HFFc6 (cell line): ENCODE measurements around the gene KRT80. TPM values are rescaled to one million over a fixed set of nuclear protein-coding genes. Genes with fewer than 3 reads are reported as not detected.

Experiments
- DNase-seq: peaks from one replicate; pipeline ENCODE4 v3.0.0-alpha.2; 2018
- H3K27ac Mint-ChIP-seq: 2 replicates; pipeline ENCODE4 v1.8.0; 2020; ENCODE audit warnings: mild to moderate bottlenecking, mixed read lengths
- H3K27me3 Mint-ChIP-seq: 2 replicates; pipeline ENCODE4 v1.8.0; 2021; ENCODE audit warnings: mild to moderate bottlenecking, moderate library complexity, mixed read lengths; ENCODE audit not compliant: insufficient read depth
- H3K36me3 Mint-ChIP-seq: 2 replicates; pipeline ENCODE4 v1.8.0; 2021; ENCODE audit warnings: low read depth, mixed read lengths
- H3K4me1 Mint-ChIP-seq: 2 replicates; pipeline ENCODE4 v1.8.0; 2020; ENCODE audit warnings: low read depth, mixed read lengths
- H3K4me3 Mint-ChIP-seq: 2 replicates; pipeline ENCODE4 v1.8.0; 2020; ENCODE audit warnings: mild to moderate bottlenecking, moderate library complexity, mixed read lengths
- H3K9me3 Mint-ChIP-seq: 2 replicates; pipeline ENCODE4 v1.8.0; 2020; ENCODE audit warnings: mild to moderate bottlenecking, mixed read lengths
- CTCF ChIP-seq: fragments of 200-600 bp; sonication (generic); IDR thresholded peaks from 2 replicates; pipeline ENCODE4 v1.5.0; 2021; ENCODE audit warnings: antibody characterized with exemption, mild to moderate bottlenecking
- total RNA-seq, 6 experiments: library from RNA; stranded (reverse); fragmentation: NEBNext Ultra II Directional; extraction: Animal tissue kit (Norgen Biotek cat#: 25700); gene quantifications; 2 replicates in 1 of 6; 3 replicates in 5 of 6; pipeline ENCODE4 v1.2.3, GENCODE V29; 2021

The KRT80 gene
- total RNA-seq, 6 experiments from 2014 or later: 2.3 to 3.7 (median 2.8) TPM

DNA sequence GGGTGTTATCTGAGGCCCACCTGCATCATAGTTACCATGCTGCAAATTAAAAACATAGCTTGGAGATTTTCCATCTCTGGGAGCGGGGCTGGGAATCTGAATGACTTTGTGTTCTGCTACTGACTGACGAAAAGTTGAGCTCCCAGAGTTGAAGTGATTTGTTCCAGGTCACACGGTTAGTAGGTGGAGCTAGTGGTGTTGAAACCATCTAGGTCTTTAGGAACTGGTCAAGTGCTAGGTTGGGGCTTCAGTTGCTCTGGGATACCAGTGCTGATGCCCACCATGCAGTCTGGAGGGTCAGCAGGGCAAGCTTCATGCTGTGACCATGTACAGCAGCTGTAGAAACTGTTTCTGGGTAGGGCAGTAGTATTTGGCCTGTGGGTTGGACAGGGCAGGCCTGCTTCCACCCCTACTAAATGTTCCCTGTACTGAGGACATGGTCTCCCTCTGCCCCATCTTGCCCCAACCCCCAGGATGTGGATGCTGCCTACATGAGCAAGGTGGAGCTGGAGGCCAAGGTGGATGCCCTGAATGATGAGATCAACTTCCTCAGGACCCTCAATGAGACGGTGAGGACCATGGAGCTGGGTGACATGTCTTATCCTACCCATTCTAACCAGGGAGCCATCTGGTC is 46.5 kb upstream of the KRT80 start:
- H3K4me1 Mint-ChIP-seq: peaks cover 43% of the 10 kb centered on the region
- TF ChIP-seq CTCF: no peak
- H3K27me3 Mint-ChIP-seq: peaks cover 2% of the 10 kb centered on the region; the same call in 1 of the 2 replicates
- H3K9me3 Mint-ChIP-seq: no peaks in the 10 kb centered on the region
- no peak overlapping the region for H3K27ac Mint-ChIP-seq
- DNase-seq: no peak
- no peak overlapping the region for H3K4me3 Mint-ChIP-seq
- no peaks in the 10 kb centered on the region for H3K36me3 Mint-ChIP-seq

DNA sequence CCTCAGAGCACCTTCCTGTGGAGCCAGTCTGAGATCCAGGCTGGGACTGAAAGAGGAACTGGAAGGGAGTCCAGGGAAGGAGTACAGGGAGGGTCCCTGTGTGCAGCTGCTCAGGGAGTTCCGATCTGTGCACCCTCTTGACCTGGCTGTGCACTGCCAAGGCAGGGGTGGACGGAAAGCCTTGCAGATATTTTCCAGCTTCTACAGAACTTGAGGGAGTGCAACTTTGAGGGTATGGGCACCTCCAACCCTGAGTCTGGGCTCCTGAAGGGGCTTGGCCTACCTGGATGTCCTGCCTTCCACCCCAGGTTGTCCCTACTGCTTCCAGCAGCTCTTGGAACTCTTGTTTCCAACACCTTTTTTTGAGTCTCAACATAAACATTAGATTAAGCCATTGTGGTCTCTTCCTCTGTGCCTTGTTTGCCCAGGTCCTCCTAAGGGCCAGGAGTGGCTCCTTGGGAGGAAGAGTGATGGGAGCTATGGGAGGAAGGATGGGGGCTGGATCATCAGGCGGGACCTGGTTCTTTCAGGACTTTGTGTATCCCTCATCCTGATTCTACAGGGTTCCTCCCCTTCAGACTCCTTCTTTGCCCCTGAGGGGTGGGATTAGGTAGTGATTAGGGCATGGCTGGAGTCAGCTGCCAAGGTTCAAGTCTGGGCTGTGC is 44.7 kb upstream of the KRT80 start:
- Mint-ChIP-seq H3K4me3 (no peak overlapping the region), H3K27ac (no peak overlapping the region), H3K27me3 (peaks cover 2% of the 10 kb centered on the region; the same call in 1 of the 2 replicates), H3K4me1 (peaks cover 45% of the 10 kb centered on the region), H3K36me3 (no peaks in the 10 kb centered on the region), H3K9me3 (no peaks in the 10 kb centered on the region)
- no peak for DNase-seq
- TF ChIP-seq CTCF: no peak

- H3K36me3 Mint-ChIP-seq: no peaks in the 10 kb centered on the region
- H3K4me1 Mint-ChIP-seq: peaks cover 51% of the 10 kb centered on the region
- no peak overlapping the region for H3K4me3 Mint-ChIP-seq
- peaks cover 2% of the 10 kb centered on the region; the same call in 1 of the 2 replicates for H3K27me3 Mint-ChIP-seq
- no peak for TF ChIP-seq CTCF
- no peak for DNase-seq
- H3K27ac Mint-ChIP-seq: peak overlapping the region; percentile 11; the same call in 1 of the 2 replicates
- no peaks in the 10 kb centered on the region for H3K9me3 Mint-ChIP-seq
Measured at GRCh38 chr12:52235822-52236361, 44.1 kb upstream of the KRT80 start.

GRCh38 chr12:52235001-52235764 is 43.4 kb upstream of the KRT80 start:
- Mint-ChIP-seq H3K4me3 (no peak overlapping the region), H3K4me1 (peaks cover 58% of the 10 kb centered on the region), H3K36me3 (no peaks in the 10 kb centered on the region), H3K27me3 (peaks cover 3% of the 10 kb centered on the region), H3K27ac (peak overlapping the region; percentile 11), H3K9me3 (no peaks in the 10 kb centered on the region)
- DNase-seq: no peak
- TF ChIP-seq CTCF: no peak

DNA sequence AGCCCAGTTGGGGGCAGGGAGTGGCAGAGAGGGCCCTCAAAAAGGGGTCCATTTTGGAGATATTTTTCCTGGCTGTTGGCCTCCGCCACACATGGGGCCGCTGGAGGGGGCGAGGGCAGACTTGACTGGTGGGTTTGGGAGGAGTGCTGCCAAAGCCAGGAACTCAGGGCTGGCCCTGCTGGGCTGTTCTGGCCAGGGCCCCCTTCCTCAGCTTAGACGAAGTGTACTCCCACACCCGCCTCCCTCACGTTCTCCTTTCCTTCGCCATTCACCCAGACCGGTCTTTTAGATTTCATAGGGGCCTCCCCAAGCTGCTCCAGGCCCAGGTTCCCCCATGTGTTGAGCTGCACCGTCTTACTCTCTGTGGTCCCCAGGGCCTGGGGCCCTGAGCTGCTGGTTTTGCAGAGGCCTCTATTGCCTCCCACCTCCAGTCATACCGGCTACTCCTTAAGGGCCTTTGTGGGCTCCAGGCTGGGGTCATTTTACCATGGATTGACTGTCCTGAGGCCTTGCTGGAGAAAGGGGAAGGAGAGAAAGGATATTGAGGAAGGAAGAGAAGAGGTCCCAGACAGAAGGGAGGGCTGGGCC is 42.5 kb upstream of the KRT80 start:
- DNase-seq: no peak
- H3K36me3 Mint-ChIP-seq: no peaks in the 10 kb centered on the region
- H3K27me3 Mint-ChIP-seq: peaks cover 3% of the 10 kb centered on the region
- H3K4me3 Mint-ChIP-seq: peak overlapping the region; percentile 67; the same call in 1 of the 2 replicates
- H3K9me3 Mint-ChIP-seq: no peaks in the 10 kb centered on the region
- TF ChIP-seq CTCF: no peak
- peak overlapping the region; percentile 46; the same call in 1 of the 2 replicates for H3K27ac Mint-ChIP-seq
- H3K4me1 Mint-ChIP-seq: peaks cover 60% of the 10 kb centered on the region
